Ishikawa (cell line): ENCODE measurements around the gene SLC16A3.

Source experiments
- CEBPB ChIP-seq: IDR thresholded peaks from 2 replicates; pipeline ENCODE4 v1.6.1; 2012
- CREB1 ChIP-seq: IDR thresholded peaks from 2 replicates; pipeline ENCODE4 v1.6.1; 2012; ENCODE audit warnings: low read depth
- EGR1 ChIP-seq: IDR thresholded peaks from 2 replicates; pipeline ENCODE4 v1.6.1; 2012
- EP300 ChIP-seq: IDR thresholded peaks from 2 replicates; pipeline ENCODE4 v1.6.1; 2012; ENCODE audit warnings: borderline replicate concordance
- FOXM1 ChIP-seq: IDR thresholded peaks from 2 replicates; pipeline ENCODE4 v1.6.1; 2012; ENCODE audit warnings: low read depth, borderline replicate concordance
- NFIC ChIP-seq: IDR thresholded peaks from 2 replicates; pipeline ENCODE4 v1.6.1; 2012
- RAD21 ChIP-seq: IDR thresholded peaks from 2 replicates; pipeline ENCODE4 v1.6.1; 2012; ENCODE audit warnings: low read depth
- TAF1 ChIP-seq: IDR thresholded peaks from 2 replicates; pipeline ENCODE4 v1.6.1; 2012; ENCODE audit warnings: low read depth, mild to moderate bottlenecking
- TCF12 ChIP-seq: IDR thresholded peaks from 2 replicates; pipeline ENCODE4 v1.6.1; 2012; ENCODE audit warnings: low read depth
- TEAD4 ChIP-seq: IDR thresholded peaks from 2 replicates; pipeline ENCODE4 v1.6.1; 2012
- YY1 ChIP-seq: IDR thresholded peaks from 2 replicates; pipeline ENCODE4 v1.6.1; 2012; ENCODE audit warnings: low read depth
- ZBTB7A ChIP-seq: IDR thresholded peaks from 2 replicates; pipeline ENCODE4 v1.6.1; 2012; ENCODE audit warnings: low read depth
- TF ChIP-seq, protein P1 (sequence below): IDR thresholded peaks from 2 replicates; pipeline ENCODE4 v1.6.1; 2012
- TF ChIP-seq, protein P2 (sequence below): IDR thresholded peaks from 2 replicates; pipeline ENCODE4 v1.6.1; 2012
- TF ChIP-seq, protein P3 (sequence below): IDR thresholded peaks from 2 replicates; pipeline ENCODE4 v1.6.1; 2012; ENCODE audit warnings: low read depth, mild to moderate bottlenecking

Gene SLC16A3

DNA sequence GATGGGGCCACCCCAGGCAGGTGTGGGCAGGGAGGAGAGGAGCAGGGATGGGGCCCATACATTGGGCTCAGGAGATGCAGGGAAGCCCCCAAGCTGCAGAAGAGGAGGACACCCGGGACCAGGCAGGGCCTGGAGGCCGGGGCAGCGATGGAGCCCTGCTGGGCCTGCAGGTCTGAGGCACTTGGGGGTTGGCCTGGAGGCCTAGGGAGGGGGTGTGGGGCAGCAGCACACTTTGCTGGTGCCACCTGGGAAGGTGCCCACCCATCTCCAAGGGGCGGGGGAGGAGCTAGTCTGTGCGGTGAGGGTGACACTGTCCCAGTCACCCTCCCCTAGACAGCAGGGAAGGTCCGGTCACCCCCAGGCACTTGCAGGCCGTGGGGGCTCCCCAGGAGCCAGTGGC, 9.8 kb upstream of the SLC16A3 start:
- TF ChIP-seq TCF12, result no peak
- TF ChIP-seq, protein P1, sequence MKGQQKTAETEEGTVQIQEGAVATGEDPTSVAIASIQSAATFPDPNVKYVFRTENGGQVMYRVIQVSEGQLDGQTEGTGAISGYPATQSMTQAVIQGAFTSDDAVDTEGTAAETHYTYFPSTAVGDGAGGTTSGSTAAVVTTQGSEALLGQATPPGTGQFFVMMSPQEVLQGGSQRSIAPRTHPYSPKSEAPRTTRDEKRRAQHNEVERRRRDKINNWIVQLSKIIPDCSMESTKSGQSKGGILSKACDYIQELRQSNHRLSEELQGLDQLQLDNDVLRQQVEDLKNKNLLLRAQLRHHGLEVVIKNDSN, result no peak
- no peak for TF ChIP-seq FOXM1
- no peak for TF ChIP-seq CEBPB
- TF ChIP-seq TAF1, result no peak
- TF ChIP-seq NFIC, result no peak
- TF ChIP-seq, protein P2, sequence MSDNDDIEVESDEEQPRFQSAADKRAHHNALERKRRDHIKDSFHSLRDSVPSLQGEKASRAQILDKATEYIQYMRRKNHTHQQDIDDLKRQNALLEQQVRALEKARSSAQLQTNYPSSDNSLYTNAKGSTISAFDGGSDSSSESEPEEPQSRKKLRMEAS, result no peak
- TF ChIP-seq, protein P3, sequence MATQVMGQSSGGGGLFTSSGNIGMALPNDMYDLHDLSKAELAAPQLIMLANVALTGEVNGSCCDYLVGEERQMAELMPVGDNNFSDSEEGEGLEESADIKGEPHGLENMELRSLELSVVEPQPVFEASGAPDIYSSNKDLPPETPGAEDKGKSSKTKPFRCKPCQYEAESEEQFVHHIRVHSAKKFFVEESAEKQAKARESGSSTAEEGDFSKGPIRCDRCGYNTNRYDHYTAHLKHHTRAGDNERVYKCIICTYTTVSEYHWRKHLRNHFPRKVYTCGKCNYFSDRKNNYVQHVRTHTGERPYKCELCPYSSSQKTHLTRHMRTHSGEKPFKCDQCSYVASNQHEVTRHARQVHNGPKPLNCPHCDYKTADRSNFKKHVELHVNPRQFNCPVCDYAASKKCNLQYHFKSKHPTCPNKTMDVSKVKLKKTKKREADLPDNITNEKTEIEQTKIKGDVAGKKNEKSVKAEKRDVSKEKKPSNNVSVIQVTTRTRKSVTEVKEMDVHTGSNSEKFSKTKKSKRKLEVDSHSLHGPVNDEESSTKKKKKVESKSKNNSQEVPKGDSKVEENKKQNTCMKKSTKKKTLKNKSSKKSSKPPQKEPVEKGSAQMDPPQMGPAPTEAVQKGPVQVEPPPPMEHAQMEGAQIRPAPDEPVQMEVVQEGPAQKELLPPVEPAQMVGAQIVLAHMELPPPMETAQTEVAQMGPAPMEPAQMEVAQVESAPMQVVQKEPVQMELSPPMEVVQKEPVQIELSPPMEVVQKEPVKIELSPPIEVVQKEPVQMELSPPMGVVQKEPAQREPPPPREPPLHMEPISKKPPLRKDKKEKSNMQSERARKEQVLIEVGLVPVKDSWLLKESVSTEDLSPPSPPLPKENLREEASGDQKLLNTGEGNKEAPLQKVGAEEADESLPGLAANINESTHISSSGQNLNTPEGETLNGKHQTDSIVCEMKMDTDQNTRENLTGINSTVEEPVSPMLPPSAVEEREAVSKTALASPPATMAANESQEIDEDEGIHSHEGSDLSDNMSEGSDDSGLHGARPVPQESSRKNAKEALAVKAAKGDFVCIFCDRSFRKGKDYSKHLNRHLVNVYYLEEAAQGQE, result no peak
- no peak for TF ChIP-seq EP300
- no peak for TF ChIP-seq TEAD4
- no peak for TF ChIP-seq CREB1
- TF ChIP-seq YY1, result no peak
- no peak for TF ChIP-seq EGR1

GRCh38 chr17:82219753-82220709, 8.8 kb upstream of the SLC16A3 start:
- no peak for TF ChIP-seq EGR1
- TF ChIP-seq, protein P2, result no peak
- no peak for TF ChIP-seq TCF12
- TF ChIP-seq TAF1, result no peak
- no peak for TF ChIP-seq TEAD4
- TF ChIP-seq, protein P3, result no peak
- TF ChIP-seq CREB1, result no peak
- no peak for TF ChIP-seq EP300
- no peak for TF ChIP-seq YY1
- no peak for TF ChIP-seq ZBTB7A
- no peak for TF ChIP-seq FOXM1
- TF ChIP-seq CEBPB, result no peak

GRCh38 chr17:82221341-82221902, 7.4 kb upstream of the SLC16A3 start:
- no peak for TF ChIP-seq EP300
- TF ChIP-seq, protein P1, result no peak
- no peak for TF ChIP-seq FOXM1
- TF ChIP-seq, protein P2, result no peak
- no peak for TF ChIP-seq NFIC
- TF ChIP-seq CEBPB, result no peak
- no peak for TF ChIP-seq TCF12
- no peak for TF ChIP-seq TEAD4
- no peak for TF ChIP-seq RAD21
- TF ChIP-seq, protein P3, result no peak
- no peak for TF ChIP-seq YY1
- no peak for TF ChIP-seq EGR1
- TF ChIP-seq TAF1, result no peak
- TF ChIP-seq CREB1, result no peak
- TF ChIP-seq ZBTB7A, result no peak
